ENCODE data around the gene SLC26A1.

Gene SLC26A1

DNA sequence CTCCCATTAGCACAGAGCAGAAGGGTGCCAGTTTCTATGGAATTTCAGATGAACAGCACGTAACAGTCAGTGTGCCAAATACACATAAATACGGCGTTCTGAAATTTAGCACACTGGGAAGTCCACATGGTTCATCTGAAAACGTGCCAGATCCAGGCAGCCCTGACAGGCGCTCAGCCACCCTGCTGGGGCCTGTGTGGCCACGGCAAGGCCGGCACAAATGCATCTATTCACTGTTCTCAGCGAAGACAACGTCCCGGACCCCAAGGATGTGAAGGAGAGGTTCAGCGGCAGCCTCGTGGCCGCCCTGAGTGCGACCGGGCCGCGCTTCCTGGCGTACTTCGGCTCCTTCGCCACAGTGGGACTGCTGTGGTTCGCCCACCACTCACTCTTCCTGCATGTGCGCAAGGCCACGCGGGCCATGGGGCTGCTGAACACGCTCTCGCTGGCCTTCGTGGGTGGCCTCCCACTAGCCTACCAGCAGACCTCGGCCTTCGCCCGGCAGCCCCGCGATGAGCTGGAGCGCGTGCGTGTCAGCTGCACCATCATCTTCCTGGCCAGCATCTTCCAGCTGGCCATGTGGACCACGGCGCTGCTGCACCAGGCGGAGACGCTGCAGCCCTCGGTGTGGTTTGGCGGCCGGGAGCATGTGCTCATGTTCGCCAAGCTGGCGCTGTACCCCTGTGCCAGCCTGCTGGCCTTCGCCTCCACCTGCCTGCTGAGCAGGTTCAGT lies 35.5 kb downstream of the SLC26A1 start:
- TF ChIP-seq CEBPB (IDR thresholded peaks at IDR 0.05) (no peak), ZBTB7A (IDR thresholded peaks at IDR 0.05; ENCODE audit: low read depth) (no peak), EP300 (IDR thresholded peaks at IDR 0.05; ENCODE audit: borderline replicate concordance) (no peak)

DNA sequence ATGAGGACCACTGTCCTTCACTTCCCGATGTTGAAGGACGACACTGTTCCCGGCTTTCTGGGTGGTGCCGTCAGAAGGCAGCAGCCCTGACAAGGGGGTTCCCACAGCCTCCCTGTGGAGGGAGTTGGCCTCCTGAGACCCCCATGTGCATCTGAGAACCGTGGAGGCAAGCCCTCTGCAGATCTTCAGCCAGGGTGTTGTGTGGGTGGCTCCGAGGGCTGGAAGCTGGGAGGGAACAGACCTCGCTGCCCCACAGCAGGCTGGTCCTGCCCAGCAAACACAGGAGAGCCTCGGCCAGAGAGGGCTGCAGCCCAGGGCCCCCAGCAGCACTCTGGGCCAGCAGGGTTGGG lies 36.0 kb downstream of the SLC26A1 start:
- TF ChIP-seq ZBTB7A (IDR thresholded peaks at IDR 0.05; ENCODE audit: low read depth) (no peak), RAD21 (IDR thresholded peaks at IDR 0.05; ENCODE audit: low read depth) (no peak), TCF12 (IDR thresholded peaks at IDR 0.05; ENCODE audit: low read depth) (no peak), TAF1 (IDR thresholded peaks at IDR 0.05; ENCODE audit: low read depth) (no peak), TEAD4 (IDR thresholded peaks at IDR 0.05) (no peak), FOXM1 (IDR thresholded peaks at IDR 0.05; ENCODE audit: borderline replicate concordance, low read depth) (no peak), CEBPB (IDR thresholded peaks at IDR 0.05) (no peak), EP300 (IDR thresholded peaks at IDR 0.05; ENCODE audit: borderline replicate concordance) (no peak), CREB1 (IDR thresholded peaks at IDR 0.05; ENCODE audit: low read depth) (no peak), NFIC (IDR thresholded peaks at IDR 0.05) (no peak), EGR1 (IDR thresholded peaks at IDR 0.05) (no peak), YY1 (IDR thresholded peaks at IDR 0.05; ENCODE audit: low read depth) (no peak)
- TF ChIP-seq, protein P1, sequence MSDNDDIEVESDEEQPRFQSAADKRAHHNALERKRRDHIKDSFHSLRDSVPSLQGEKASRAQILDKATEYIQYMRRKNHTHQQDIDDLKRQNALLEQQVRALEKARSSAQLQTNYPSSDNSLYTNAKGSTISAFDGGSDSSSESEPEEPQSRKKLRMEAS (IDR thresholded peaks at IDR 0.05), result no peak
- TF ChIP-seq, protein P2, sequence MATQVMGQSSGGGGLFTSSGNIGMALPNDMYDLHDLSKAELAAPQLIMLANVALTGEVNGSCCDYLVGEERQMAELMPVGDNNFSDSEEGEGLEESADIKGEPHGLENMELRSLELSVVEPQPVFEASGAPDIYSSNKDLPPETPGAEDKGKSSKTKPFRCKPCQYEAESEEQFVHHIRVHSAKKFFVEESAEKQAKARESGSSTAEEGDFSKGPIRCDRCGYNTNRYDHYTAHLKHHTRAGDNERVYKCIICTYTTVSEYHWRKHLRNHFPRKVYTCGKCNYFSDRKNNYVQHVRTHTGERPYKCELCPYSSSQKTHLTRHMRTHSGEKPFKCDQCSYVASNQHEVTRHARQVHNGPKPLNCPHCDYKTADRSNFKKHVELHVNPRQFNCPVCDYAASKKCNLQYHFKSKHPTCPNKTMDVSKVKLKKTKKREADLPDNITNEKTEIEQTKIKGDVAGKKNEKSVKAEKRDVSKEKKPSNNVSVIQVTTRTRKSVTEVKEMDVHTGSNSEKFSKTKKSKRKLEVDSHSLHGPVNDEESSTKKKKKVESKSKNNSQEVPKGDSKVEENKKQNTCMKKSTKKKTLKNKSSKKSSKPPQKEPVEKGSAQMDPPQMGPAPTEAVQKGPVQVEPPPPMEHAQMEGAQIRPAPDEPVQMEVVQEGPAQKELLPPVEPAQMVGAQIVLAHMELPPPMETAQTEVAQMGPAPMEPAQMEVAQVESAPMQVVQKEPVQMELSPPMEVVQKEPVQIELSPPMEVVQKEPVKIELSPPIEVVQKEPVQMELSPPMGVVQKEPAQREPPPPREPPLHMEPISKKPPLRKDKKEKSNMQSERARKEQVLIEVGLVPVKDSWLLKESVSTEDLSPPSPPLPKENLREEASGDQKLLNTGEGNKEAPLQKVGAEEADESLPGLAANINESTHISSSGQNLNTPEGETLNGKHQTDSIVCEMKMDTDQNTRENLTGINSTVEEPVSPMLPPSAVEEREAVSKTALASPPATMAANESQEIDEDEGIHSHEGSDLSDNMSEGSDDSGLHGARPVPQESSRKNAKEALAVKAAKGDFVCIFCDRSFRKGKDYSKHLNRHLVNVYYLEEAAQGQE (IDR thresholded peaks at IDR 0.05; ENCODE audit: low read depth), result no peak
- TF ChIP-seq, protein P3, sequence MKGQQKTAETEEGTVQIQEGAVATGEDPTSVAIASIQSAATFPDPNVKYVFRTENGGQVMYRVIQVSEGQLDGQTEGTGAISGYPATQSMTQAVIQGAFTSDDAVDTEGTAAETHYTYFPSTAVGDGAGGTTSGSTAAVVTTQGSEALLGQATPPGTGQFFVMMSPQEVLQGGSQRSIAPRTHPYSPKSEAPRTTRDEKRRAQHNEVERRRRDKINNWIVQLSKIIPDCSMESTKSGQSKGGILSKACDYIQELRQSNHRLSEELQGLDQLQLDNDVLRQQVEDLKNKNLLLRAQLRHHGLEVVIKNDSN (IDR thresholded peaks at IDR 0.05), result no peak

DNA sequence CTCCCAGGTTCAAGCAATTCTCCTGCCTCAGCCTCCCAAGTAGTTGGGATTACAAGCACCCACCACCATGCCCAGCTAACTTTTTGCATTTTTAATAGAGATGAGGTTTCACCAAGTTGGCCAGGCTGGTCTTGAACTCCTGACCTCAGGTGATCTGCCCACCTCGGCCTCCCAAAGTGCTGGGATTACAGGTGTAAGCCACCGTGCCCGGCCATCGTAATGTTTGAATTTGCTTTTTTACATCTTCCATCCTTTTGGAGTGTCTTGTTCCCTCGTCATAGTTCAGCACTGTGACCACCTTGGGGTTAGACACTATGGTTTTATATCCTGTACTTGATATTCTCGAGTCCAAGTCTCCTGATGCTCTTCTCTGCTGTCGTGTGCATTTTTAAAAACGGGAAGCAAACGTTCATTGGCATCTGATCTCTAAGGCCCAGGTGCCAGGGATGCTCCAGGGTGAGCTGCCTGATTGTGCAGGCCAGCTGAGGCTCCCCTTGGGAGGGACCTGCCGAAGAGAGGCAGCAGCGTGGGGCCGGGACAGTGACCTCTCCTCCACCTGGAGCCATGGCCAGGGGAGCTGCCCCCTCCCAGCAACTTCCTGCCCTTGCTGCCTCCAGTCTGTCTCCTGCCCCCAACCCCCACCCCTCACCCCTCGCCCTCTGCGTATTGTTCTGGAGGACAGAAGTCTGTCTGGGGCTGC lies 36.5 kb downstream of the SLC26A1 start:
- TF ChIP-seq TAF1 (IDR thresholded peaks at IDR 0.05; ENCODE audit: low read depth) (no peak), TEAD4 (IDR thresholded peaks at IDR 0.05) (no peak), YY1 (IDR thresholded peaks at IDR 0.05; ENCODE audit: low read depth) (no peak), NFIC (IDR thresholded peaks at IDR 0.05) (no peak), EP300 (IDR thresholded peaks at IDR 0.05; ENCODE audit: borderline replicate concordance) (no peak)
- TF ChIP-seq, protein P2 (IDR thresholded peaks at IDR 0.05; ENCODE audit: low read depth), result no peak
- TF ChIP-seq, protein P3 (IDR thresholded peaks at IDR 0.05), result no peak
- TF ChIP-seq, protein P1 (IDR thresholded peaks at IDR 0.05), result no peak

DNA sequence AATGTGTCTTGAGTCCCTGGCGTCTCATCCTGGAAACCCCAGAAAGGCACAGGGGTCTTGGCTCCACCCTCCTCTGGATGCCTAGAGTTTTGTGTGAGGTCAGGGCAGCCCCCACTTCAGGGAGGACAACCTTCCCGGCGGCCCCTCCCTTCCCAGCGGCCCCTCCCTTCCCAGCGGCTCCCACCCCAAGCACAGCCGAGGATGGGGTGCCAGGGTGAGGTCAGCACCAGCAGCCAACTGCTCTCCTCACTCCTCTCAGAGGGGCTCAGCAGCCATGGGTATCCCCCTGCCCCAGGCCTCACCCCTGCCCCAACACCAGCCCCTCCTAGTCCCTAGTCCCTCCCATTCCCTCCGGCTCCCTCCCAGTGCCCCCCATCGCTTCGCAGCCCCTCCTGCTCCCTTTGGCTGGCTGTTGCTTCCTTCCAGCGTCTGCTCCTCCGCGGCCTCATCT lies 37.2 kb downstream of the SLC26A1 start:
- TF ChIP-seq RAD21 (IDR thresholded peaks at IDR 0.05; ENCODE audit: low read depth) (no peak), TCF12 (IDR thresholded peaks at IDR 0.05; ENCODE audit: low read depth) (no peak), TAF1 (IDR thresholded peaks at IDR 0.05; ENCODE audit: low read depth) (no peak), EGR1 (IDR thresholded peaks at IDR 0.05) (no peak), ZBTB7A (IDR thresholded peaks at IDR 0.05; ENCODE audit: low read depth) (no peak), FOXM1 (IDR thresholded peaks at IDR 0.05; ENCODE audit: borderline replicate concordance, low read depth) (no peak), EP300 (IDR thresholded peaks at IDR 0.05; ENCODE audit: borderline replicate concordance) (no peak), TEAD4 (IDR thresholded peaks at IDR 0.05) (no peak), CEBPB (IDR thresholded peaks at IDR 0.05) (no peak), CREB1 (IDR thresholded peaks at IDR 0.05; ENCODE audit: low read depth) (no peak), NFIC (IDR thresholded peaks at IDR 0.05) (no peak)
- TF ChIP-seq, protein P2 (IDR thresholded peaks at IDR 0.05; ENCODE audit: low read depth), result no peak
- TF ChIP-seq, protein P1 (IDR thresholded peaks at IDR 0.05), result no peak
- TF ChIP-seq, protein P3 (IDR thresholded peaks at IDR 0.05), result no peak

Measured in Ishikawa (cell line).